SW480 (cell line): Measurements from ENCODE around the gene TNFRSF13B.
"Not testable (repeated sequence)": the region's sequence is repeated elsewhere in the genome, so short reads cannot be mapped to it uniquely, and the experiment has no call there.

Experiments used
- DNase-seq: peaks from one replicate; pipeline ENCODE4 v3.0.0-alpha.2; 2016; ENCODE audit warnings: low spot score

Gene TNFRSF13B

GRCh38 chr17:16925461-16926060 is 46.4 kb downstream of the TNFRSF13B start:
- DNase-seq = no peak

DNA sequence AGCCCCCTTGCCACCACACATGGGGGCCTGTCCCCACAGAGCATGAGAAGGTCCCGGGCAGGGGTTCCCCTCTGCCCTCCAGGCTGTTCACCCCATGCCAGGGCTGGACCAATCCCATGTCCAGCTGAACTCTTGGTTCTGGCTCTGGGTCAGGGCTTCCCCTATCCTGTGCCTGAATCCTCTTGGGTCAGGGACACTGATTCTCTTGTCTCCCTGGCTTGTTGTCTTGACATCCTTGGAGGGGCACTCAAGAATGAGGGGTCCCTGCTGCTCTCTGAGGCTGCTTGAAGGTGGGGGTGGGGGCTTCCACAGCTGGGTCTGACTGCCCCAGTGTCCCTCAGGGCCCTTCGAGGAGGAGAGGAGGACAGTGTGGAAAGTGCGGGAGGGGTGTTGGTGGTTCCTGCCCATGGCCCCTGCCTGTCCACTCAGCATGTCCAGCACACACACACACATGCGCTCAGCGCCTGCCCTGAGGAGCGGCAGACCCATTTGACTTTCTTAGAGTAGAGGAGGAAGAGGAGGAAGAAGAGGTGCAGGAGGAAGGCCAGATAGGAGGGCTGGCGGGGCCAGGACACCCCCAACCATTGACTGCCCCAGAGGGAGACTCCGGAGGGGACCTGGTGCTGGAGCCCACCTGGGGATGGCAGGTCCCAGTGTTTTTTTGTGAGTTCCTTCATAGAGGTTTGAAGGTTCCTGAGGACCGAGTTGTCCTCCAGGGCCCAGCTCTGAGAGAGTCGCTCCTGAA is 47.0 kb downstream of the TNFRSF13B start:
- DNase-seq = no peak

DNA sequence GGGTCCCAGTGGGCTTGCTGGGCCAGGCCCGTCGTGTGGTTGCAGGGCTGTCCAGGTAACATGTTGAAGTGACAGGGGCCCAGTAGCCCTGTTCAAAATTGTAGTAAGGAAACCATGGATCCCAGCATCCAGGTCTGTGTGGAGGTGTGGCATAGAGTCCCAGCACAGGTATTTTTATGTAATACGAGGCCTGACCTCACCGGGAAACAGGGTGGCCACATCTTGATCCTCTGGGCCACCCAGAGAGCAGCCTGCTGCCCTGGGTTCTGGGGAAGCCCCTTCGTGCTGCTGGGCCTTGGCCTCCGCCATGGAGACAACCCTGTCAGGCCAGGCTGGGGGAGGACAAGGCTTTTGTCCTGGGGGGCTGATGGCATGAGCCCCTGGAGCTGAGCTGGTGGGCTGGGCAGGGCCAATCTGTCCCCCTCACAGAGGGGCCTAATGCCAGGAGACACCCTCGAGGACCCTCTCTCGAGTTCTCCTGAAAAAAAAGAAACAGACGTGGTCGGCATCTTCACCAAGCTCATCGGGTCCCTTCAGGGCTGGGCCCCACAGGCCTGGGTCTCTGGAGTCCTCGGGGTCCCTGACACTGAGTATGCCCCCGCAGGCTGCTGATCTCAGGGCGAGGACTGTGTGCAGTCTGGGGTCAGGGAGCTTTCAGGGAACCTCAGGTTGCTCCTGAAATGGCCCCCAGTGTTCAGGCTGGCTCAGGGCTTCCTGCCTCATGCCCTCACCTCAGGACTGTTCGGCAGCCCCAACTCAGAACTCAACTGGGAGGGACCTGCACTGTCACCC is 47.8 kb downstream of the TNFRSF13B start:
- no peak for DNase-seq

DNA sequence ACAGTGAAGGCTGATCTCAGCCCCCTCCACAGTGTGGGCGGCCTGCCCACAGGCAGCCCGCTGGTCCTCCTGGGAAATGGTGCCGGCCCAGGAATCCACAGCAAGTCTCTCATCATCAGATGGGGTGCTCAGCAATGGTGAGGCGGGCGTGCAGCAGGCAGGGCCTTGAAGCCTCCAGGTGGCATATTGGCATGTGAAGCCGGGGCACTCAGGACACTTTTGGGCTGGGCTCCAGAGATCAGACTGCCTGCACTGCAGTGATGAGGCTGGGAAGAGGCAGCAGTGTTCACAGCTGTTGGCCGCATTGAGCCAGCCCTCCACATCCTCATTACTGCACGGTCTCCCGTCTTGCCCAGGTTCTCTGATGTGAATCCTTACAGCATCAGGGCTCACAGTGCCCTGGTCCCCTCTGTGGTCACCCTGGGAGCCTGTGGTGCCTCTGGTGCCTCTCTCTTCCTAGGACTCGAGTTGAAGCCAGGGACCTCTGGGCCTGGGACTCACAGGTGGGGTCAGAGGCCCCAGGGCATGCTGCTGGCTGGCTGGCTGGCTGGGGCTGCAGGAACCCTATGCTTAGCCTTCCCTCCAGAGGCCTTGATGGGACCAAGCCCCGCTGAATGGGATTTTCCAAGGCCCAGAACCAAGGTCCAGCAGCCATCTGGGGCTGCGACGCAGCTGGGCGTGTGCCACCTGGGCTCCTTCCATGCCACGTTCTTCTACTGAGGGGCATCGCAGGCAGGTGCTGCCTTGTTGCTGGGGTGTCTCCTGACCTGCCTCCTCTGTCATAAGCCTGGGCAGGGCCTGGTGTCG is 48.6 kb downstream of the TNFRSF13B start:
- DNase-seq = no peak

GRCh38 chr17:16922386-16923096 is 49.4 kb downstream of the TNFRSF13B start:
- no peak for DNase-seq

DNA sequence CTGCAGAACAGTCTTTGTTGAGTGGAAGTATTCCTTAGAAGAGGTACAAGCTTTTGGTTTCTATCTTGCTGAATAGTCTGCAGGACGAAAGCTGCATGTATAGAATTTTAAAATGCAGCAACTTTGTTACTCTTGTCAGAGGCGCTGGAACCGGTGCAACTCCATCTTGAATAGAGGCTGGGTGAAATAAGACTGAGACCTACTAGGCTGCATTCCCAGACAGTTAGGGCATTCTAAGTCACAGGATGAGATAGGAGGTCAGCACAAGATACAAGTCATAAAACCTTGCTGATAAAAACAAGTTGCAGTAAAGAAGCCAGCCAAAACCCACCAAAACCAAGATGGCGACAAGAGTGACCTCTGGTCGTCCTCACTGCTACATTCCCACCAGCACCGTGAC is 50.5 kb downstream of the TNFRSF13B start:
- DNase-seq = not testable (repeated sequence)

DNA sequence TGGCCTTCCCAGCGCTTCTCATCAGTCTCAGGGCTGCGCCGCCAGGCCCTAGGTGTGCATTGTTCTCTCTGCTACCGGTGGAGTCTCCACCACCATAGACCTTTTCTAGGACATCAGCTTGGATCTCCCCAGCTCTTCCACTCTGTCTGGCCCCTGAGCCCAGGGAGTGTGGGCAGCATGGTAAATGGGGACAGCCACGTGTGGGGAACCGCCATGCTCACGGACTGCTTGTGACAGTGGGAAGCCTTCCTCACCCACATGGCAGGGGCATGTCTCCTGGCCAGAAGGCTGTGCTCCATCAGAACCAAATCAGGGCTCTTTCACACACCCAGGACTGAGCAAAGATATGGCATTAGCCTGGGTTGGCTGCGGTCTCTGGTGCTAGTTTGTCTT is 51.3 kb downstream of the TNFRSF13B start:
- DNase-seq = no peak

GRCh38 chr17:16919663-16920627 is 52.0 kb downstream of the TNFRSF13B start:
- no peak for DNase-seq

DNA sequence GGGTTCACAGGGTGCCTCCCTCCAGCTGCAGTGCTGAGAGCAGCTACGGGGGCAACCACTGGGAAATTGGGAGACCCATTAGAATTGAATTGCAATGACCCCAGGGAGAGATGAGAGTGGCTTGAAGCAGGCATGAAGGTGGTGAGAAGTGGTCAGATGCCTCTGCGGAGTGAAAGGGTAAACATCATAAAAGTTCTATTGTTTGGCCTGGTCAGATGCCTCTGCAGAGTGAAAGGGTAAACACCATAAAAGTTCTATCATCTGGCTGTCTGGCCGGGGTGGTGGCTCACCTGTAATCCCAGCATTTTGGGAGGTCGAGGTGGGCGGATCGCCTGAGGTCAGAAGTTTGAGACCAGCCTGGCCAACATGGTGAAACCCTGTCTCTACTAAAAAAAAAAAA is 53.5 kb downstream of the TNFRSF13B start:
- DNase-seq = peak; percentile 26

DNA sequence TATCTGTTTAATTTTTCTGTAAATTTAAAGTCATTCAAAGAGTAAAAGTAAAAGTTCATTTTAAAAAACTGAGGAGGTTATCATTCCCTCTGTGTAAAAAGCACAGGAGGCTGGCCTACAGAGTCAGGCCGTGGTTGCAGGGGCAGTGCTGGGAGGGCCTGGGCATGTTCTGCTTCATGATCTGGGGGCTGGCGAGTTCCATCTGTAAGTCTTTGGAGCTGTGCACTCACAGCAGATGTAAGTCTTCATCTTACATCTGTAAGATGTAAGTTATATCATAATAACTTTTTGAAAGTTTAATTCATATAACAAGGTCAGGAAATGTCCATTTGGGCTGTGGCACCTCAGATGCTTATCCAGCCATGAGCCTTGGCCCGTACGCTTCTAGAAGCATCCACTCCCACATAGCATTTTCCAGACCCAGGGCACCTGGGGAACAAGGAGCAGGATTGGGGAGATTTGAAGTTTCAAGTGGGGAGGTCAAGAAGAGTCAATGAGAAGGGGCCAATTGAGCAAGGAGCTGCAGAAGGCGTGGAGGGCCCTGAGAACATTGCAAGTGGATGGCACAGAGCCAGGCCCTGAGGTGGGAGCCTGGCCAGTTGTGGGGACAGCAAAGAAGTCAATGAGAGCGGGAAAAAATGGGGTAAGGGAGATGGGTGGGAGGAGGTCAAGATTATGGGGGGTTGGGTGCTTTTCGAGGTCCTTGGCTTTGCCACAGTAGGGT is 54.1 kb downstream of the TNFRSF13B start:
- no peak for DNase-seq

DNA sequence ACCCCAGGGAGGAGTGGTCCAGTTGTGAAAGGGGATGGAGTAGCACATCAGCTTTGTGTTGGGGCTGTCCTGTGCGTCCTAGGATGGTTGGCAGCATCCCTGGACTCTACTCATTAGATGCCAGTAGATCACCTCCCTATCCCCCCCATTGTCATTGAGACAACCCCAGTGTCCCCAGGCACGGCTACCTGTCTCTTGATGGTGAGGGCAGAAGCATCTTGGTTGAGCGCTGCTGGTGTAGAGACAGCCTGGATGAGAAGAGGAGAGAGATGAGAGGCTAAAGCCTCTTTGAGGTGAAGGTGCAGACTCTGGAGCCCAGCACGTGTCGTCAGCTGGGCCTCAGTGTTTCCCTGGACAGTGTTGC is 55.4 kb downstream of the TNFRSF13B start:
- DNase-seq = no peak

DNA sequence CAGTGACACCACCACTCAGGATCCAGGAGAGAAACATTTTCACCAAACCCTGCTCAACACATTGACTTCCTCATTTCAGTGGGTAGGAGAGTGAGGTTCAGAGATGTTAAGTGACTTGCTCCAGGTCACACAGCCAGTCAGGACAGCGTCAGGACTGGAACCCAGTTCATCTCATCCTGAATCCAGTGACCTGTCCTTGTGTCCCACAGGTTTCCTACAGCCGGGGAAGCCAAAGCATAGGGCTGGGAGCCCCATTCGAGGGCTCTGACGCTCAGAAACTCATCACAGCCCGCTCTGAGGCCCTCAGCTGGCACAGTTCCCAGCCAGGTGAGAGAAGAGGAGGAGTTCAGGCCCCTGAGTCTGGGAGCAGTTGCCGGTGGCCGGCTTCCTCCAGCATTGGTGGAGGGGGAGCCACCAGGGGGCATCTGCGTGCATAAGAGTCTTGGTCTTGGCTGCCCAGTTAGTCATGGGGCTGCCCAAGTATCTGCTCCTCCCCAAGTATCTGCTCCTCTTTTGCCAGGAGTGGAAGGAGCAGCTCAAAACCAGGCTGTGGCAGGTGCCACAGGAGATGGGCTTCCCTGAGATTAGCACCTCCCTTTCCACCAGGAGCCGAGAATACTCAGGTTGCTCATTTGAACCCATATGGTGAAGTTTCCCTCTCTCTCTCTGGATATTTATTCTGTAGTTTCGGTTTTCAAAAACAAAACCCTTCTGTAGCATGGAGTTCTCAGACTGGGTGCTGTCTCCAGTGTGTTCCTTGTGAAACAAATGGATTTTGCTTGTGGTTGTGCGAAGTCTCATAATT is 56.0 kb downstream of the TNFRSF13B start:
- DNase-seq = peak; percentile 57

- no peak for DNase-seq
Observed at GRCh38 chr17:16913463-16913862, 58.5 kb downstream of the TNFRSF13B start.

DNA sequence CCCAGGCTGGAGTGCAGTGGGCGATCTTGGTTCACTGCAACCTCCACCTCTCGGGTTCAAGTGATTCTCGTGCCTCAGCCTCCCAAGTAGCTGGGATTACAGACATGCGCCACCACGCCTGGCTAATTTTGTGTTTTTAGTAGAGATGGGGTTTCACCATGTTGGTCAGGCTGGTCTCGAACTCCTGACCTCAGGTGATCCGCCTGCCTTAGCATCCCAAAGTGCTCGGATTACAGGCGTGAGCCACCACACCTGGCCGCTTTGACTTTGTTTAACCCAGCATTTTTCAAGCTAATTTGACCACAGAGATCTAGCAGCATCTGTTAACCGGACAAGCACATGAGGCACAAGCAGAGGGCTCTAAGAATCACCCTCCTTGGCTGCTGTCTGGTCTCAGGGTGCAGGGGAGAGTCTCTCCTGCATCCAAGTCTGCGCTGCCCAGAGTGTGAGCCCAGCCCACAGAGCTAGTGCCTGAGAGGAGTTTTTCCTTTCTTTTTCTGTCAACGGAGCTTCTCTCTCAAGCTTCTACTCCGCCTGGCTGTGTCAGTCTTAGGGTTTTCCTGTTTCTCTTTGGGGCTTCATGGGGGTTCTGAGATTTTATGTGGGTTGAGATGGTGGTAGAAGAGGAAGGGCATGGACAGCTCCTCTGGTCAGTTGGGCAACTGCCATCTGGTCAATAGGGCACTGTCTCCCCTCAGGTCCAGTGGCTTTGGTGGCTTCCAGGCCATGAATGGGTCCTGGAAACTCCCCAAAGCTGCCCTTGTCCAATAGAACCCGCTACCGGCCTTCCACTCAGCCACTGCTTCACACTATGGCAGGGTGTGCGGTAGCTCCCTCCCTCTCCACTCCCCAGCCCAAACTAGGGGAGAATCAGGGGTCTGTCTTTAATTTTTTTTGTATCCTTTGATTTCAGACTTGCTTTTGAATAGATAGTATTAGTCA is 59.6 kb downstream of the TNFRSF13B start:
- no peak for DNase-seq

DNA sequence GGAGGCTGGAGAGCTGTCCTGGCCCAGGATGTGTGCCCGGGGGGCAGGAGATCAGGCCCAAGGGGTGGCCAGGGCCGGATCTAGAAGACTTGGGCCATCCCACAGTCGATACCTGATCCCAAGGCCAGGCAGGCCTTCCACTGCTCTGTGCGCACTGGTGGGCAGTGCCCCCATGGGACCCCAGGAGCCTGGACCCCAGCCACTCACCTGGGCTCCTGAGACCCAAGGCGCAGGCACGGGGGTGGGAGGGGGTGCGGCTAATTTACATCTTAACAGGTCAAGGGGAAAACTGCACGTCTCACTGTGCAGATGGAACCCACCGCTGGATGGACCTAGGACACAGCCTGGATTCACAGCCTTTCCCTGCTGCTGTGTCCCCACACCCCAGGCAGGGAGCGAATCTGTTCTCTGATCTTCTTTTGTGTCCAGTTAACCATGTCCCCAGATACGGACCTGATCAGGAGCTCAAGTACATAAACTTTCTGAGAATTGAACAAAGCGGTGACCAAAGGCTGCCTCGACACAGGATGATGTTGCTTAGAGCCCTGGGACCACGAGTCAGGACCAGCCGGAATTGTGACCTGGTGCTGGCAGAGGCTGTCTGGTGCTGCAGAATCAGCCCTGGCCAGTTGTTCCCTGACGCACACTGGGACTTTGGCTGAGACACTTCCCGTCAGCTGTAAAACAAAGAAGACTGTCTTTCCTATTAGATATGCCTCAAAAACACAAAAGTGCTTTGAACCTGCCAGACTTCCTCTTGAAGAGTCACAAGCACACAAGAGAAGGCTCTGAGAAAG is 60.6 kb downstream of the TNFRSF13B start:
- no peak for DNase-seq

DNA sequence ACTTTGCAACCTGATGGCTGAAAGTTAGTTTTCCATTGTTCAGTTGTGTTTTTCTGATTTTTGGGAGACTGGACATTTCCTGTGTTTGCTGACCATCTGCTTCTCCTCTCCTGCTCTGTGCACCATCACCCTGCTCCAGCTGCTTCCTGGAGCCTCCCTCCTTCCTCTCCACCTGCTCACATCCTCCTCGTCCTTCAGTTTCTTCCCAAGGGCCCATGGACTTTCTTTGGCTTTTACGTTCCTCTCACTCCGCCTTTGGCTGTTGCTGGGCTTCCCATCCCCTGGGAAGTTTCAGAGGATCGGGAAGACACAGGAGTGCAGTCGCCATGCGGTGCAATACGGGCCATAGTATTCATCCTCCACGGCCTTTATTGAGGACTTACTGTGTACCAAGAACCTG is 61.6 kb downstream of the TNFRSF13B start:
- no peak for DNase-seq
